DND-41 (cell line): ENCODE results near the gene MFSD2B.

Source experiments
- ATAC-seq: fragments of 200-7000 bp; cut with Tn5 transposase; 3 replicates; pipeline ENCODE4 v1.9.1; 2021; ENCODE audit warnings: low read depth; ENCODE audit not compliant: insufficient read depth
- DNase-seq: peaks from one replicate; pipeline ENCODE4 v3.0.0-alpha.2; 2020
- H2AFZ ChIP-seq: 2 replicates; pipeline ENCODE4 v1.6.0; 2012; ENCODE audit warnings: low read depth, low read length
- H3K27ac ChIP-seq: 2 replicates; pipeline ENCODE4 v1.5.1; 2012; ENCODE audit warnings: low read length, inconsistent platforms
- H3K27me3 ChIP-seq: fragments of 200-600 bp; sonication (generic); 2 replicates; pipeline ENCODE4 v1.6.0; 2012; ENCODE audit warnings: low read length, mild to moderate bottlenecking, inconsistent platforms; ENCODE audit not compliant: insufficient read depth, poor library complexity
- H3K36me3 ChIP-seq: 2 replicates; pipeline ENCODE4 v1.5.1; 2012; ENCODE audit warnings: low read length, inconsistent platforms; ENCODE audit not compliant: insufficient read depth
- H3K4me1 ChIP-seq: 2 replicates; pipeline ENCODE4 v1.5.1; 2012; ENCODE audit warnings: mild to moderate bottlenecking, low read length; ENCODE audit not compliant: insufficient read depth
- H3K4me2 ChIP-seq: 2 replicates; pipeline ENCODE4 v1.6.0; 2012; ENCODE audit warnings: mild to moderate bottlenecking, moderate library complexity, low read length, inconsistent platforms; ENCODE audit not compliant: insufficient read depth
- H3K4me3 ChIP-seq, 2 experiments: fragments of 200-600 bp in 1 of 2; shearing (Covaris generic) in 1 of 2; 2 replicates each; pipeline ENCODE4 v1.5.1; 2012 to 2016; ENCODE audit warnings: inconsistent platforms in 2 of 2, low read length in 2 of 2, mild to moderate bottlenecking in 2 of 2, low read depth in 1 of 2, moderate library complexity in 1 of 2
- H3K79me2 ChIP-seq: 2 replicates; pipeline ENCODE4 v1.6.0; 2012; ENCODE audit warnings: low read length, inconsistent platforms; ENCODE audit not compliant: insufficient read depth
- H3K9ac ChIP-seq: 2 replicates; pipeline ENCODE4 v1.6.0; 2012; ENCODE audit warnings: low read depth, mild to moderate bottlenecking, inconsistent platforms, low read length, moderate library complexity
- H3K9me3 ChIP-seq: 2 replicates; pipeline ENCODE4 v1.5.1; 2012; ENCODE audit warnings: low read length, moderate library complexity, mild to moderate bottlenecking, inconsistent platforms; ENCODE audit not compliant: insufficient read depth, severe bottlenecking
- H4K20me1 ChIP-seq: 2 replicates; pipeline ENCODE4 v1.6.0; 2012; ENCODE audit warnings: low read length; ENCODE audit not compliant: insufficient read depth
- CTCF ChIP-seq: IDR thresholded peaks from 2 replicates; pipeline ENCODE4 v1.5.1; 2012; ENCODE audit warnings: borderline replicate concordance, low read length, moderate library complexity, mild to moderate bottlenecking; ENCODE audit not compliant: poor library complexity, severe bottlenecking; ENCODE audit errors: extremely low read depth
- EZH2 ChIP-seq: IDR thresholded peaks from 3 replicates; pipeline ENCODE4 v1.6.1; 2012; ENCODE audit warnings: borderline replicate concordance, low read depth, mild to moderate bottlenecking, moderate library complexity, low read length, inconsistent platforms; ENCODE audit not compliant: severe bottlenecking

MFSD2B gene

DNA sequence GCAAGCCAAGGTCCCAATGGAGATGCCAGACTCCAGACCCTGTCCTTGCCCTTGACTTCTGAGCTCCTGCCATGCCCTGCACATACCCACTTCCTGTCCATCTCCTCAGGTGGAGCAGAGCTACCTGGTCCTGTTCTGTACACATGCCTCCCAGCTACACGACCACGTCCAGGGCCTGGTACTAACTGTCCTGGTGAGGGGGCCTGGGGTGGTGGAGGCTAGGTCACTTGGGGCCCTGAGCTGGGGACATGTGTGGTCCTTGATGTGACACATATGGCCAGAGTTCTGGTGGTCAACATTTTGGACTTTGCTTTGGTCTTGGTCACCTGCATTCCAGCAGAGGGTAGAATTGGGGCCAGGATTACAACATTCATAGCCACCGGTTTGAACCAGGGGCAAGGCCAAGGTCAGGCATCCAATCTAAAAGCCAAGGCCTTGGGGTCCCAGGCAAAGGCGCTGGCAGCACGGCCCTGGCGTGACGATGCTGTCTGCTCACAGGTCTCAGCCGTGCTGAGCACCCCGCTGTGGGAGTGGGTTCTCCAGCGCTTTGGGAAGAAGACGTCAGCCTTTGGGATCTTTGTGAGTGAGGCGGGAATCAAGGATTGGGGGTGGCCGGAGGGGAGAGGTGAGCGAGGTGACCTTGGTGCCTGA, 12.6 kb downstream of the MFSD2B start:
- H3K36me3 ChIP-seq: peaks cover 46% of the 10 kb centered on the region

DNA sequence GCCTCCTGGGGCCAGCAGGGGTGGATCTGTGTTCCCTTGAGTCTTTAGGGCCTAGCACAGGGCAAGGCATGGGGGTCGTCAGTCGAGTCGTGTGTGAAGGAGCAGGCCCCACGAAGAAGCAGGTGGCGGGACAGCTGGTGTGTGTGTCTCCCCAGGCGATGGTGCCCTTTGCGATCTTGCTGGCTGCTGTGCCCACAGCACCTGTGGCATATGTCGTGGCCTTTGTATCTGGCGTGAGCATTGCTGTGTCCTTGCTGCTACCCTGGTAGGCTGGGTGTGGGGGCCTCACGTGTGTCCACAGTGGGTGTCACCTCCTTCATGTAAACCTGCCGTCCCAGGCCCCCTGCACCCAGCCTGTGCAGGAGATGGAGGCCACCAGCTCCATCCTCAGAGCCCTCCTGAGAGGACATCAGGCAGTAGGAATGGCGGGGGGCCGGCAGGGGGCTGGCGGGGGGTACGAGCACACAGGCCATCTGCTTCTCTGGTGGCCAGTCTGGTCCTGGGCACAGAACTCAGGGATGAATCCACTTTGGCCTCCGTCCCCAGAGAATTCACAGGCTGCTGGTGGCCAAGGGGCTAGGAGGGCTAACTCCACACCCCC, 13.2 kb downstream of the MFSD2B start:
- H4K20me1 ChIP-seq: peaks cover 11% of the 10 kb centered on the region
- H3K9me3 ChIP-seq: no peaks in the 10 kb centered on the region
- no peaks in the 10 kb centered on the region for H3K79me2 ChIP-seq
- no peak overlapping the region for H3K4me2 ChIP-seq
- H3K27ac ChIP-seq: no peak overlapping the region
- H2AFZ ChIP-seq: no peak overlapping the region
- no peak overlapping the region for H3K4me3 ChIP-seq
- H3K9ac ChIP-seq: no peak overlapping the region
- peaks cover 50% of the 10 kb centered on the region for H3K36me3 ChIP-seq
- DNase-seq: no peak
- no peak for ATAC-seq
- H3K4me1 ChIP-seq: no peaks in the 10 kb centered on the region
- H3K27me3 ChIP-seq: no peaks in the 10 kb centered on the region
- no peak for TF ChIP-seq CTCF
- no peak for TF ChIP-seq EZH2

More for the DNA sequence above, 12.6 kb downstream of the MFSD2B start:
- Histone ChIP-seq H3K4me1 (no peaks in the 10 kb centered on the region), H3K4me3 (no peak overlapping the region), H3K9me3 (no peaks in the 10 kb centered on the region), H4K20me1 (peaks cover 11% of the 10 kb centered on the region), H3K27me3 (no peaks in the 10 kb centered on the region), H3K4me2 (no peak overlapping the region), H3K27ac (no peak overlapping the region), H2AFZ (no peak overlapping the region), H3K79me2 (no peaks in the 10 kb centered on the region), H3K9ac (no peak overlapping the region)
- no peak for DNase-seq
- no peak for TF ChIP-seq EZH2
- TF ChIP-seq CTCF: no peak
- no peak for ATAC-seq

GRCh38 chr2:24024018-24024417, 14.1 kb downstream of the MFSD2B start:
- ATAC-seq (no peak), DNase-seq (no peak)
- no peaks in the 10 kb centered on the region for H3K79me2 ChIP-seq
- H3K4me3 ChIP-seq: no peak overlapping the region
- H3K9me3 ChIP-seq: no peaks in the 10 kb centered on the region
- peaks cover 11% of the 10 kb centered on the region for H4K20me1 ChIP-seq
- peak; percentile 21 for TF ChIP-seq CTCF
- no peak for TF ChIP-seq EZH2
- H3K27me3 ChIP-seq: no peaks in the 10 kb centered on the region
- H2AFZ ChIP-seq: no peak overlapping the region
- H3K27ac ChIP-seq: no peak overlapping the region
- H3K9ac ChIP-seq: no peak overlapping the region
- no peaks in the 10 kb centered on the region for H3K4me1 ChIP-seq
- H3K4me2 ChIP-seq: no peak overlapping the region
- H3K36me3 ChIP-seq: peaks cover 52% of the 10 kb centered on the region
